ENCODE measurements around the gene DEFB124. TPM values are rescaled to one million over a fixed set of nuclear protein-coding genes. Genes with fewer than 3 reads are reported as not detected.

Gene DEFB124
- polyA plus RNA-seq, 1 donor from 2014 or later: not detected

DNA sequence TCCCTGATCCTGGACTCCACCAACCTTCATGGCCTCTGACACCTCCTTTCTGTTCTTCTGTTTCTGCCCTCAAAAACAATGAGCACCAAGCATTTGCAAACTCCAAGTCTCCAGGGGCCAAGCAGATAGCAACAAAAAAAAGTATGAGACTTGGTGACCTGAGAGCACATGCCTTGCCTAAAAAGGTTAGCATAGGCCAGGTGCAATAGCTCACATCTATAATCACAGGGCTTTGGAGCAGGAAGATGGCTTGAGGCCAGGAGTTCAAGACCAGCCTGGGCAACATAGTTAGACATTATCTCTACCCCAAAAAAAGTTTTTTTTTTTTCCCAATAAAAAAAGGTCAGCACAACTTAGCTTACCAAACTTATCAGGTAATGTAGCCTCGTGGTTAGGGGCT lies 25.6 kb upstream of the DEFB124 start:
- Histone ChIP-seq H2AFZ (ENCODE audit: low read depth, low read length) (no peak overlapping the region), H3K27me3 (ENCODE audit: insufficient read depth, low read depth, low read length) (no peaks in the 10 kb centered on the region), H3K9ac (ENCODE audit: low read length) (no peak overlapping the region), H3K36me3 (ENCODE audit: insufficient read depth, low read length) (no peaks in the 10 kb centered on the region), H4K20me1 (ENCODE audit: insufficient read depth) (no peaks in the 10 kb centered on the region), H3K9me3 (ENCODE audit: low read length) (no peaks in the 10 kb centered on the region), H3K4me3 (ENCODE audit: low read length) (no peak overlapping the region), H3K9me2 (ENCODE audit: insufficient read depth, low read length) (no peaks in the 10 kb centered on the region), H3K79me2 (replicated peaks; ENCODE audit: insufficient read depth, low read length) (no peaks in the 10 kb centered on the region), H3K27ac (ENCODE audit: low read length) (no peak overlapping the region), H3K4me2 (ENCODE audit: low read length) (no peak overlapping the region), H3F3A (ENCODE audit: insufficient read depth, low read length, poor library complexity, severe bottlenecking) (no peaks in the 10 kb centered on the region)
- TF ChIP-seq SMC3 (conservative IDR thresholded peaks at IDR 0.05; ENCODE audit: poor library complexity): no peak
- TF ChIP-seq EP300 (conservative IDR thresholded peaks at IDR 0.05; ENCODE audit: poor library complexity, severe bottlenecking): no peak
- TF ChIP-seq, protein P1, sequence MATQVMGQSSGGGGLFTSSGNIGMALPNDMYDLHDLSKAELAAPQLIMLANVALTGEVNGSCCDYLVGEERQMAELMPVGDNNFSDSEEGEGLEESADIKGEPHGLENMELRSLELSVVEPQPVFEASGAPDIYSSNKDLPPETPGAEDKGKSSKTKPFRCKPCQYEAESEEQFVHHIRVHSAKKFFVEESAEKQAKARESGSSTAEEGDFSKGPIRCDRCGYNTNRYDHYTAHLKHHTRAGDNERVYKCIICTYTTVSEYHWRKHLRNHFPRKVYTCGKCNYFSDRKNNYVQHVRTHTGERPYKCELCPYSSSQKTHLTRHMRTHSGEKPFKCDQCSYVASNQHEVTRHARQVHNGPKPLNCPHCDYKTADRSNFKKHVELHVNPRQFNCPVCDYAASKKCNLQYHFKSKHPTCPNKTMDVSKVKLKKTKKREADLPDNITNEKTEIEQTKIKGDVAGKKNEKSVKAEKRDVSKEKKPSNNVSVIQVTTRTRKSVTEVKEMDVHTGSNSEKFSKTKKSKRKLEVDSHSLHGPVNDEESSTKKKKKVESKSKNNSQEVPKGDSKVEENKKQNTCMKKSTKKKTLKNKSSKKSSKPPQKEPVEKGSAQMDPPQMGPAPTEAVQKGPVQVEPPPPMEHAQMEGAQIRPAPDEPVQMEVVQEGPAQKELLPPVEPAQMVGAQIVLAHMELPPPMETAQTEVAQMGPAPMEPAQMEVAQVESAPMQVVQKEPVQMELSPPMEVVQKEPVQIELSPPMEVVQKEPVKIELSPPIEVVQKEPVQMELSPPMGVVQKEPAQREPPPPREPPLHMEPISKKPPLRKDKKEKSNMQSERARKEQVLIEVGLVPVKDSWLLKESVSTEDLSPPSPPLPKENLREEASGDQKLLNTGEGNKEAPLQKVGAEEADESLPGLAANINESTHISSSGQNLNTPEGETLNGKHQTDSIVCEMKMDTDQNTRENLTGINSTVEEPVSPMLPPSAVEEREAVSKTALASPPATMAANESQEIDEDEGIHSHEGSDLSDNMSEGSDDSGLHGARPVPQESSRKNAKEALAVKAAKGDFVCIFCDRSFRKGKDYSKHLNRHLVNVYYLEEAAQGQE (IDR thresholded peaks at IDR 0.05; ENCODE audit: borderline replicate concordance): no peak
- no peak for TF ChIP-seq MXI1 (conservative IDR thresholded peaks at IDR 0.05; ENCODE audit: poor library complexity, severe bottlenecking)
- no peak for TF ChIP-seq POLR2AphosphoS5 (IDR thresholded peaks at IDR 0.05)
- no peak for TF ChIP-seq EZH2 (IDR thresholded peaks at IDR 0.05; ENCODE audit: borderline replicate concordance, insufficient read depth, low read length, poor library complexity, severe bottlenecking)
- no peak for TF ChIP-seq RAD21 (conservative IDR thresholded peaks at IDR 0.05)
- TF ChIP-seq, protein P2, sequence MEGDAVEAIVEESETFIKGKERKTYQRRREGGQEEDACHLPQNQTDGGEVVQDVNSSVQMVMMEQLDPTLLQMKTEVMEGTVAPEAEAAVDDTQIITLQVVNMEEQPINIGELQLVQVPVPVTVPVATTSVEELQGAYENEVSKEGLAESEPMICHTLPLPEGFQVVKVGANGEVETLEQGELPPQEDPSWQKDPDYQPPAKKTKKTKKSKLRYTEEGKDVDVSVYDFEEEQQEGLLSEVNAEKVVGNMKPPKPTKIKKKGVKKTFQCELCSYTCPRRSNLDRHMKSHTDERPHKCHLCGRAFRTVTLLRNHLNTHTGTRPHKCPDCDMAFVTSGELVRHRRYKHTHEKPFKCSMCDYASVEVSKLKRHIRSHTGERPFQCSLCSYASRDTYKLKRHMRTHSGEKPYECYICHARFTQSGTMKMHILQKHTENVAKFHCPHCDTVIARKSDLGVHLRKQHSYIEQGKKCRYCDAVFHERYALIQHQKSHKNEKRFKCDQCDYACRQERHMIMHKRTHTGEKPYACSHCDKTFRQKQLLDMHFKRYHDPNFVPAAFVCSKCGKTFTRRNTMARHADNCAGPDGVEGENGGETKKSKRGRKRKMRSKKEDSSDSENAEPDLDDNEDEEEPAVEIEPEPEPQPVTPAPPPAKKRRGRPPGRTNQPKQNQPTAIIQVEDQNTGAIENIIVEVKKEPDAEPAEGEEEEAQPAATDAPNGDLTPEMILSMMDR (IDR thresholded peaks at IDR 0.05; ENCODE audit: poor library complexity, severe bottlenecking): no peak
- no peak for TF ChIP-seq TAF1 (IDR thresholded peaks at IDR 0.05; ENCODE audit: low read depth)

DNA sequence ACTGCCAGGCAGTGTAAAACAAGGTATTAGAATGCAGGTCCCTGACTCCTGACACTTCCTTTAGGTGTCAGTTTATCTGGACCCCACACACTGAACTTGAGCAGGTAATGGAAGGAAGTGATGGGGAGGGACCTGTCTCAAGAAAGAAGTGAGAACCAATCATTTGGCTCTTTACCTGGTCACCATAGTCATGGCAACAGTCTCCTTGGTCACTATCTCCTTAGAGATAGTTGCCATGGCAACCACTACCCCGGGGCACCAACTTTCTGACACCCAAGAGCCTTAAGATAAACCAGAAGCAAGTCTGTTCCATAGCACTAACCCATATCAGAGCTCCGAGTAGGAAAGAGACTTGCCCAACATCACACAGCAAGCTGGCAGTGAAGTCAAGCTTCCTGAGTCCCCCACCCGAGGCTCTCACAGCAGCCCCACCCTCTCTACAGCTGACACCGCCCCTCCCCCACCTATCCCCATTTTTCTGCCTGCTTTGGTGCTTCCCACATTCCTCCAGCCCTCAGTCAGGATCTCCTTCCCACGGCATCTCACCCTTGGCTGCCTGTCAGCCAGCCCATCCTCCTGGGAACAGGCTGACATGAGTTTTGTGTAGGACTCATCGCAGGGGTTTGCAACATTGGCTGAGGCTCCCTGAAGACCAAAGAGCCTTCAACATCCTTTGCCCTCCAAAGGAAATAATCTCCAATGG lies 23.1 kb upstream of the DEFB124 start:
- no peaks in the 10 kb centered on the region for H4K20me1 ChIP-seq (ENCODE audit: insufficient read depth)
- no peaks in the 10 kb centered on the region for H3F3A ChIP-seq (ENCODE audit: insufficient read depth, low read length, poor library complexity, severe bottlenecking)
- peak overlapping the region; percentile 8 for H3K4me3 ChIP-seq (ENCODE audit: low read length)
- no peak overlapping the region for H3K27ac ChIP-seq (ENCODE audit: low read length)
- no peaks in the 10 kb centered on the region for H3K9me2 ChIP-seq (ENCODE audit: insufficient read depth, low read length)
- H3K79me2 ChIP-seq (replicated peaks; ENCODE audit: insufficient read depth, low read length): no peaks in the 10 kb centered on the region
- H3K27me3 ChIP-seq (ENCODE audit: insufficient read depth, low read depth, low read length): no peaks in the 10 kb centered on the region
- no peaks in the 10 kb centered on the region for H3K9me3 ChIP-seq (ENCODE audit: low read length)
- H3K9ac ChIP-seq (ENCODE audit: low read length): no peak overlapping the region
- TF ChIP-seq EP300 (conservative IDR thresholded peaks at IDR 0.05; ENCODE audit: poor library complexity, severe bottlenecking): peak; percentile 12
- TF ChIP-seq TAF1 (IDR thresholded peaks at IDR 0.05; ENCODE audit: low read depth): no peak
- TF ChIP-seq MXI1 (conservative IDR thresholded peaks at IDR 0.05; ENCODE audit: poor library complexity, severe bottlenecking): peak; percentile 78
- no peak for TF ChIP-seq EZH2 (IDR thresholded peaks at IDR 0.05; ENCODE audit: borderline replicate concordance, insufficient read depth, low read length, poor library complexity, severe bottlenecking)
- H3K36me3 ChIP-seq (ENCODE audit: insufficient read depth, low read length): no peaks in the 10 kb centered on the region
- no peak overlapping the region for H2AFZ ChIP-seq (ENCODE audit: low read depth, low read length)
- H3K4me2 ChIP-seq (ENCODE audit: low read length): no peak overlapping the region

Measured in neural cell (in vitro differentiated cells).